Prostate gland (tissue), 2 donors: ENCODE results near the gene ITGA6.

Experiments used
- CTCF ChIP-seq, 4 experiments: fragments of 200-600 bp in 2 of 4; fragments of 450-650 bp in 2 of 4; sonication (generic) in 2 of 4; IDR thresholded peaks; 1 replicate in 3 of 4; 2 replicates in 1 of 4; pipeline ENCODE4 v1.5.1; 2016 to 2019; ENCODE audit warnings: antibody characterized with exemption in 4 of 4, mild to moderate bottlenecking in 2 of 4, moderate library complexity in 2 of 4
- POLR2A ChIP-seq: fragments of 450-650 bp; IDR thresholded peaks from one replicate; pipeline ENCODE4 v1.6.1; 2016; ENCODE audit warnings: antibody characterized with exemption, mild to moderate bottlenecking
- POLR2AphosphoS5 ChIP-seq: sonication (generic); formaldehyde crosslinking; IDR thresholded peaks from one replicate; pipeline ENCODE4 v1.6.1; 2017; ENCODE audit warnings: antibody characterized with exemption

DNA sequence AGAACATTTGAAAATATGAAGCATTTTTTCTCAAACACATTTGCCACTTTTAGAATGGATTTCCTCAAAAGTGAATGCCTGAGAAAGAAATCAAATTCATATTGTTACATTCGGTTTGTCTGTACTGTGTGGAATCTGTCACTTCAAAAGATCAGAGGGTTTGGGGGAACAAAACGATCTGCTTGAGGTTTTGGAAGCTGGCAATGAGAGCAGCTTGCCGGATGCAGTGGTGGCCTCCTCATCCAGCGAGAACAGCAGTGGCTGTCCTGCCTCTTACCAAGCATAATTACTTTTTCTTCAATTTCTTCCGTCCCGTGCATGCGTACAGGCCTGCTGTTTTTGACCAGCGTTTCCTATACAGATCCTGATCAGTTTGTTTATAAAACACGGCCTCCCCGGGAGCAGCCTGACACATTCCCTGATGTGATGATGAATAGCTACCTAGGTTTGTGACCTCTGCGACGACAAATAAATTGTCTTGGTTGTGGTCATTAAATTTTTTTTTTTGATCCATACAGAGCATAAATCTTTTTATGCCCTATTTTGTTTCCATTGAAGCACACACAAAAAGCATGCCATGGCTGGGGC, 45.2 kb downstream of the ITGA6 start:
- TF ChIP-seq CTCF (IDR thresholded peaks at IDR 0.05) (no peak), POLR2A (no peak), POLR2AphosphoS5 (no peak)
